B cell (primary cell): ENCODE results near the gene DTD1. TPM values are rescaled to one million over a fixed set of nuclear protein-coding genes. Genes with fewer than 3 reads are reported as not detected.

ENCODE experiments used
- ATAC-seq: fragments of 200-7000 bp; cut with Tn5 transposase; one replicate; pipeline ENCODE4 v1.10.0; 2021; ENCODE audit warnings: low read depth, mild to moderate bottlenecking, moderate number of reproducible peaks, moderate library complexity
- CTCF ChIA-PET: fragments of 350-600 bp; sonication (Branson Sonifier 250); formaldehyde crosslinking; loops from one replicate; lab custom pipeline; 2021; ENCODE audit warnings: antibody characterized with exemption, inconsistent platforms; lab: Charles Lee
- POLR2A ChIA-PET: fragments of 350-600 bp; sonication (Branson Sonifier 250); formaldehyde crosslinking; loops from one replicate; lab custom pipeline; 2021; ENCODE audit warnings: antibody characterized with exemption; lab: Charles Lee
- DNase-seq: peaks from one replicate; pipeline ENCODE4 v3.0.0; 2013
- H2AFZ ChIP-seq: 2 replicates; pipeline ENCODE4 v1.6.1; 2012; ENCODE audit warnings: mild to moderate bottlenecking, low read depth, low read length; ENCODE audit not compliant: insufficient read depth, poor library complexity, severe bottlenecking
- H3K27ac ChIP-seq, 2 donors: 1 replicate in 1 of 2; 2 replicates in 1 of 2; pipeline ENCODE4 v1.5.1; 2012 to 2013; ENCODE audit warnings: low read length in 2 of 2, mild to moderate bottlenecking in 2 of 2, moderate library complexity in 1 of 2
- H3K27me3 ChIP-seq, 4 experiments: fragments of 200-600 bp in 1 of 4; sonication (generic) in 1 of 4; replicated peaks in 1 of 4; 1 replicate in 2 of 4; 2 replicates in 2 of 4; pipeline versions ENCODE4 v1.6.1 to v1.7.0; 2013 to 2016; ENCODE audit warnings: low read length in 3 of 4, mild to moderate bottlenecking in 2 of 4, mixed read lengths in 1 of 4, moderate library complexity in 1 of 4; ENCODE audit not compliant: insufficient read depth in 4 of 4, control insufficient read depth in 3 of 4; ENCODE audit errors: control extremely low read depth in 1 of 4
- H3K36me3 ChIP-seq, 2 experiments: replicated peaks in 1 of 2; 1 replicate in 1 of 2; 2 replicates in 1 of 2; pipeline versions ENCODE4 v1.6.1 to v1.7.1; 2013; ENCODE audit warnings: low read length in 1 of 2; ENCODE audit not compliant: insufficient read depth in 2 of 2, control insufficient read depth in 1 of 2; ENCODE audit errors: control extremely low read depth in 1 of 2, extremely low read depth in 1 of 2
- H3K4me1 ChIP-seq, 2 donors: fragments of 200-600 bp in 1 of 2; sonication (generic) in 1 of 2; 1 replicate in 1 of 2; 2 replicates in 1 of 2; pipeline versions ENCODE4 v1.5.1 to v1.6.1; 2013 to 2017; ENCODE audit warnings: low read length in 2 of 2; ENCODE audit not compliant: control insufficient read depth in 2 of 2, insufficient read depth in 2 of 2
- H3K4me2 ChIP-seq: replicated peaks from 2 replicates; pipeline ENCODE3; 2012; ENCODE audit warnings: mild to moderate bottlenecking, low read depth, low read length; ENCODE audit not compliant: poor library complexity, severe bottlenecking
- H3K4me3 ChIP-seq, 5 experiments: fragments of 200-600 bp in 1 of 5; sonication (generic) in 1 of 5; 1 replicate in 3 of 5; 2 replicates in 2 of 5; pipeline versions ENCODE4 v1.5.1 to v1.7.0; 2011 to 2016; ENCODE audit warnings: low read length in 4 of 5, mild to moderate bottlenecking in 4 of 5, low read depth in 2 of 5, control low read depth in 1 of 5, moderate library complexity in 1 of 5; ENCODE audit not compliant: insufficient read depth in 1 of 5; ENCODE audit errors: control extremely low read depth in 1 of 5, extremely low read depth in 1 of 5
- H3K79me2 ChIP-seq: fragments of 200-600 bp; sonication (generic); one replicate; pipeline ENCODE4 v1.6.0; 2016; ENCODE audit warnings: low read length; ENCODE audit not compliant: control insufficient read depth, insufficient read depth
- H3K9ac ChIP-seq: fragments of 200-600 bp; sonication (generic); 2 replicates; pipeline ENCODE4 v1.6.1; 2017; ENCODE audit warnings: mild to moderate bottlenecking, low read length, moderate library complexity
- H3K9me3 ChIP-seq, 3 donors: one replicate each; pipeline versions ENCODE4 v1.6.1 to v1.7.1; 2013; ENCODE audit warnings: low read length in 2 of 3; ENCODE audit not compliant: control insufficient read depth in 2 of 3, insufficient read depth in 1 of 3; ENCODE audit errors: control extremely low read depth in 1 of 3
- H4K20me1 ChIP-seq: 2 replicates; pipeline ENCODE4 v1.6.0; 2012; ENCODE audit warnings: mild to moderate bottlenecking, low read length; ENCODE audit not compliant: insufficient read depth, control insufficient read depth, poor library complexity, severe bottlenecking
- H3K27ac Mint-ChIP-seq: one replicate; pipeline ENCODE4 v1.8.0; 2021; ENCODE audit warnings: mixed read lengths
- H3K27me3 Mint-ChIP-seq: one replicate; pipeline ENCODE4 v1.8.0; 2021; ENCODE audit warnings: mixed read lengths
- H3K4me1 Mint-ChIP-seq: one replicate; pipeline ENCODE4 v1.8.0; 2021; ENCODE audit warnings: mixed read lengths
- H3K4me3 Mint-ChIP-seq: one replicate; pipeline ENCODE4 v1.8.0; 2021; ENCODE audit warnings: mixed read lengths
- H3K9me3 Mint-ChIP-seq: one replicate; pipeline ENCODE4 v1.8.0; 2022; ENCODE audit warnings: mixed read lengths; ENCODE audit not compliant: insufficient read depth
- EZH2 ChIP-seq: IDR thresholded peaks from 2 replicates; pipeline ENCODE4 v1.6.1; 2012; ENCODE audit warnings: borderline replicate concordance, low read depth, mild to moderate bottlenecking, moderate library complexity, low read length; ENCODE audit not compliant: insufficient read depth, poor library complexity, severe bottlenecking
- WGBS: methylation state at CpG from one replicate; pipeline ENCODE4 v1.1.5; 2013; ENCODE audit warnings: missing lambda C conversion rate; ENCODE audit not compliant: insufficient coverage; 5-methylcytosine and 5-hydroxymethylcytosine counted together
- intact Hi-C: fragments of 100-400 bp; cut with micrococcal nuclease; formaldehyde crosslinking; loops from one replicate; pipeline ENCODE4 v1.10.0; 2022
- polyA minus RNA-seq: library from RNA; depleted of rRNA, polyadenylated mRNA; stranded (reverse); fragments of >200 nt; gene quantifications from 2 replicates; pipeline ENCODE4 v1.2.3, GENCODE V29; 2012
- polyA plus RNA-seq: library from polyadenylated mRNA; depleted of rRNA; stranded (reverse); fragments of >200 nt; gene quantifications from 2 replicates; pipeline ENCODE4 v1.2.3, GENCODE V29; 2012
- total RNA-seq, 2 donors: library from RNA; stranded (reverse); fragments of 120-200 nt in 1 of 2; gene quantifications; 1 replicate in 1 of 2; 2 replicates in 1 of 2; pipeline versions ENCODE4 v1.2.3 to v1.2.4, GENCODE V29; 2013 to 2022
- TF ChIP-seq, protein P1 (sequence below): fragments of 200-600 bp; IDR thresholded peaks from one replicate; pipeline ENCODE4 v1.8.0; 2022; ENCODE audit warnings: antibody characterized with exemption, mild to moderate bottlenecking

The DTD1 gene, protein sequence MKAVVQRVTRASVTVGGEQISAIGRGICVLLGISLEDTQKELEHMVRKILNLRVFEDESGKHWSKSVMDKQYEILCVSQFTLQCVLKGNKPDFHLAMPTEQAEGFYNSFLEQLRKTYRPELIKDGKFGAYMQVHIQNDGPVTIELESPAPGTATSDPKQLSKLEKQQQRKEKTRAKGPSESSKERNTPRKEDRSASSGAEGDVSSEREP
- total RNA-seq (18.7 and 18.9 TPM in 2 replicates), polyA plus RNA-seq (20.4 and 25.8 TPM in 2 replicates), polyA minus RNA-seq (15.4 and 15.6 TPM in 2 replicates)
- 24.1 TPM for total RNA-seq (2013)

DNA sequence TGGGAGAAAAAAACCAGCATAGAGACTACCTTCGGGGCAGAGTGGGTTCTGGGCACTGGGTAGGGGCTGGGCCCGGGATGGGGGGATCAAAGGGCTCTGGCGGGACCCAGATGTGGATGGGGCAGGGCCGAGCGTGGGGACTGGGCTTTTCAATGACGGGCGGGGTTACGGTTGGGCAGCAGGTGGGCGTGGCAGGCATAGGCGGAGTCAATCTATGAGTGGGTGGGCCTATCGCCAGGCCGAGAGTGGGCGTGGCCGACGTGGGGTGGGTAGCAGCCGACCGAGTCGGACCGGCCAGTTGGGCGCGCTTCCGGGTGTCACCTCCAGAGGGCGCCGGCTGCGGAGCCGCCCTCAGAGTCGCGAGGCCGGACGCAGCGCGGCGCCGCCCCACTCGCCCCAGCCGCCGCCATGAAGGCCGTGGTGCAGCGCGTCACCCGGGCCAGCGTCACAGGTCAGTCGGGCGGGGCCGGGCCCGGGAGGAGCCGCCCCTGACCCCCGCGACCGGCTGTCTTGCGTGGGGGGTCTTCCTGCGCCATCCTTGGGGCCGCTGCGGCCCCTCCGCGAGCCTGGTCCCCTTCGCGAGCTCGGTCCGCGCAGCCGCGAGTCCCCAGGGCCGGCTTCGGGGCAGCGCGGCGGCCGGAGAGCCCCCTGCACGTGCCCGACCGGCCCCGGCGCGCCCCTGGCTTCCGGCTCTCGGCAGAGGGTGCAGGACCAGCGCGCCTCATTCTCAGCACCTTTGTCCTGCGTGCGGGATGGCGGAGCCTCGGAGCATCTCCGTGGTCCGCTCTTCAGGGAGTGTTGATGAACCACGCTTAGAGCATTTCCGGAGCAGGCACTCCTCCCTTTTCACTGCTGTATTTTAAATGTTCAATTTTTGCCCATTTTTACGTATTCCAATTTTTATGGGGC, at the start of gene DTD1:
DTD1 (plus strand) TSS at position 390 of the 909 bp plus-strand sequence; CDS start at position 409, 19 bp downstream.
- H3K27ac Mint-ChIP-seq = peak within 1 kb of the TSS; percentile 86
- no peaks in the 10 kb centered on the region for H4K20me1 ChIP-seq
- peak within 1 kb of the TSS; percentile 44 to 58 for H3K27ac ChIP-seq
- under 1% methylated on average over 85 of the region's 88 CpGs for WGBS
- H3K27me3 Mint-ChIP-seq = peaks cover 8% of the 10 kb centered on the region
- no peaks in the 10 kb centered on the region for H3K9me3 Mint-ChIP-seq
- H3K9me3 ChIP-seq = no peaks in the 10 kb centered on the region
- peak; percentile 89 for DNase-seq
- H3K27me3 ChIP-seq = peaks cover 0 to 10% (median 2%) of the 10 kb centered on the region in 4 experiments
- peak within 1 kb of the TSS; percentile 78 for H3K9ac ChIP-seq
- intact Hi-C loops = loop anchor here (1.0 to 5.0 kb wide), 7 partner anchors 21 to 451 kb away; partner anchors contain the start of genes DZANK1, KAT14, PET117 and POLR3F
- H3K4me1 Mint-ChIP-seq = peaks cover 23% of the 10 kb centered on the region
- TF ChIP-seq EZH2 = no peak
- TF ChIP-seq, protein P1, sequence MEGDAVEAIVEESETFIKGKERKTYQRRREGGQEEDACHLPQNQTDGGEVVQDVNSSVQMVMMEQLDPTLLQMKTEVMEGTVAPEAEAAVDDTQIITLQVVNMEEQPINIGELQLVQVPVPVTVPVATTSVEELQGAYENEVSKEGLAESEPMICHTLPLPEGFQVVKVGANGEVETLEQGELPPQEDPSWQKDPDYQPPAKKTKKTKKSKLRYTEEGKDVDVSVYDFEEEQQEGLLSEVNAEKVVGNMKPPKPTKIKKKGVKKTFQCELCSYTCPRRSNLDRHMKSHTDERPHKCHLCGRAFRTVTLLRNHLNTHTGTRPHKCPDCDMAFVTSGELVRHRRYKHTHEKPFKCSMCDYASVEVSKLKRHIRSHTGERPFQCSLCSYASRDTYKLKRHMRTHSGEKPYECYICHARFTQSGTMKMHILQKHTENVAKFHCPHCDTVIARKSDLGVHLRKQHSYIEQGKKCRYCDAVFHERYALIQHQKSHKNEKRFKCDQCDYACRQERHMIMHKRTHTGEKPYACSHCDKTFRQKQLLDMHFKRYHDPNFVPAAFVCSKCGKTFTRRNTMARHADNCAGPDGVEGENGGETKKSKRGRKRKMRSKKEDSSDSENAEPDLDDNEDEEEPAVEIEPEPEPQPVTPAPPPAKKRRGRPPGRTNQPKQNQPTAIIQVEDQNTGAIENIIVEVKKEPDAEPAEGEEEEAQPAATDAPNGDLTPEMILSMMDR = peak; percentile 68
- POLR2A ChIA-PET = interaction anchor here (0.7 to 1.3 kb wide), 3 partner anchors 21 to 91 kb away, joined by 3 to 8 read pairs (median 4); partner anchors contain the start of genes RBBP9, SEC23B and SMIM26
- no peaks in the 10 kb centered on the region for H3K36me3 ChIP-seq
- H3K4me2 ChIP-seq = peak within 1 kb of the TSS; percentile 93
- H3K79me2 ChIP-seq = no peaks in the 10 kb centered on the region
- H2AFZ ChIP-seq = peak within 1 kb of the TSS; percentile 95
- CTCF ChIA-PET = interaction anchor here (1.0 kb wide), 1 partner anchor 80 kb away, joined by 3 read pairs; the partner anchor contains the start of gene SEC23B
- H3K4me3 ChIP-seq = peak within 1 kb of the TSS; percentile 47 to 77 (median 73)
- peaks cover 17% of the 10 kb centered on the region in 2 donors for H3K4me1 ChIP-seq
- ATAC-seq = peak; percentile 96
- peak within 1 kb of the TSS; percentile 94 for H3K4me3 Mint-ChIP-seq
